GM12874 (cell line): ENCODE measurements around the gene SLIT3.

ENCODE experiments used
- TF ChIP-seq, protein P1 (sequence below): IDR thresholded peaks from 2 replicates; pipeline ENCODE4 v1.5.1; 2011; ENCODE audit warnings: low read depth, mild to moderate bottlenecking, control low read depth, low read length, moderate library complexity; ENCODE audit not compliant: insufficient read depth

Gene SLIT3

DNA sequence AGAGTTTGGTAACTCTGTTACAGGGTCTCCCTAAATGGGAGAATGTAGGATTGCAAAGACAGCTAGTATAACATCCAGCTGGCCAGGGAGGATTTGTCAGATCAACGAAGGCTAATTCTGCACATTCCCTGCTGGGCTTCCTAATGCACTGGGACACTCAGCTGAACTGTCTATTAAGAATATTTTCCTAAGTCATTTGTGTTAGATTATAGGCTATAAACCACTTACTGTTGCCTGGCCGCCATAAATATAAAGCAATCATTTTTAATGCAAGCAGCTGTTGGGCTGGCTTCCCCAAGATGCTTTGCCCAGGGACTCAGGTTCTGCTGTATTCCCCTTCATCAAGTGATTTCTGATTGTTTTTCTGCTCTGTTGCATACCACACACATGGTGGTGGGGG is 35.3 kb upstream of the SLIT3 start:
- TF ChIP-seq, protein P1, sequence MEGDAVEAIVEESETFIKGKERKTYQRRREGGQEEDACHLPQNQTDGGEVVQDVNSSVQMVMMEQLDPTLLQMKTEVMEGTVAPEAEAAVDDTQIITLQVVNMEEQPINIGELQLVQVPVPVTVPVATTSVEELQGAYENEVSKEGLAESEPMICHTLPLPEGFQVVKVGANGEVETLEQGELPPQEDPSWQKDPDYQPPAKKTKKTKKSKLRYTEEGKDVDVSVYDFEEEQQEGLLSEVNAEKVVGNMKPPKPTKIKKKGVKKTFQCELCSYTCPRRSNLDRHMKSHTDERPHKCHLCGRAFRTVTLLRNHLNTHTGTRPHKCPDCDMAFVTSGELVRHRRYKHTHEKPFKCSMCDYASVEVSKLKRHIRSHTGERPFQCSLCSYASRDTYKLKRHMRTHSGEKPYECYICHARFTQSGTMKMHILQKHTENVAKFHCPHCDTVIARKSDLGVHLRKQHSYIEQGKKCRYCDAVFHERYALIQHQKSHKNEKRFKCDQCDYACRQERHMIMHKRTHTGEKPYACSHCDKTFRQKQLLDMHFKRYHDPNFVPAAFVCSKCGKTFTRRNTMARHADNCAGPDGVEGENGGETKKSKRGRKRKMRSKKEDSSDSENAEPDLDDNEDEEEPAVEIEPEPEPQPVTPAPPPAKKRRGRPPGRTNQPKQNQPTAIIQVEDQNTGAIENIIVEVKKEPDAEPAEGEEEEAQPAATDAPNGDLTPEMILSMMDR = no peak

DNA sequence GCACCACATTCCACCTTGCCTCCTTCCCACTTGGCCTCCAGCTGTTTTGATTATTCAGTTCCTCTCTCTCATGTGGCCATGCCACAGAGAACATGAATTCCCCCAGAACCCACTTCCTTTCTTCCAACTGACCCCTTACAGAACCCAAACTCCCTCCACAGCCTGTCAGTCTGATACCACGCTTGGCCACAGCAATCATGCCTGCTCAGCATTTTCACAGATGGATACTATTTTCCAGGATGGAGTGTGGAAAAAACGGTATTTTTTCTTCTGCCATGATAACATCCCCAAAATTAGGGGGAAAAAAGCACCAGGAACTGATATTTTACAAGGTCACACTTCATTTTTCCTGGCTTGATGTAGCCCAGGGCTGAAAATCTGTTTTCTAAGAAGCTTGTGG is 34.9 kb upstream of the SLIT3 start:
- TF ChIP-seq, protein P1 = no peak

DNA sequence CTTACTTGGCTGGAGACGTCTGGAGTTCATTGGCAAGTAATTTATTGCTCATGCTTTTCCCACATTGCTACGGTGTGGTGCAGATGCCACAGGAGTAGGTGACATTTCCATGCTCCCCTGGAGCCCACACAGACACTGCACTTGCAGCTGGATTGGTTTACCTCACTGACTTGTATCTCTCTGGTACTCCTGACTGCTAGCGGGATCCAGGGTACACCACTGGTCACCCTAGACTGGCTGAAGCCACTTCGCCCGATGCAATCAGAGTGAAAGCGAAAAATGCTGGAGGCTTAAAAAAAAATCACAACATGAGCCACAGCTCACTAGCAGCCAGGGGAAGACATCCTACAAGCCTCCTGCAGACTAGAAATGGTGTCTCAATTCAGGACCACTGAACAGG is 32.6 kb upstream of the SLIT3 start:
- TF ChIP-seq, protein P1 = no peak

DNA sequence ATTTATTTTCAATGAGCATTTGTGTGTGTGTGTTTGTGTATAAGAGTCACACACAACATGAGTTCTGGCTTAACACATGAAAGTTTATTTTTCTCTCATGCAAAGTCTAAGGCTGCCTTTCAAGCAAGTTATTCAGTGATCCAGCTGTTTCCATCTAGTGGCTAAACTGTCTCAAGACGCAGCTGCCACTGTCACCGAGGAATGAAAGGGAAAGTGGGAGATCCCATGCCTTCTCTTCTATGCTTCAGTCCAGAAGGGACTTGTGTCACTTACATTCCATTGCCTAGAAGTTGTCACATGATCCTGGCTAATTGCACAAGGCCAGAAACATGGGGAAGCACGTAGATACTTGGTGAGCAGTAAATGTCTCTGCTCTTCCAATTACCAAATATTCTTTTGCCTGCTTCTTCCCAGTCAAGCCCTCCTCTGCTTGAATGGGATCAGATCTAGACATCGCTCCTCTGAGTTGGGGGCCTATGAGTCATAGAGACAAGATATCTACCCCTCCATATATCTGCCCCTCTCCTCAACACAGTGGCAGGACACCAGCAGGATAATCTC is 30.4 kb upstream of the SLIT3 start:
- TF ChIP-seq, protein P1 = no peak

DNA sequence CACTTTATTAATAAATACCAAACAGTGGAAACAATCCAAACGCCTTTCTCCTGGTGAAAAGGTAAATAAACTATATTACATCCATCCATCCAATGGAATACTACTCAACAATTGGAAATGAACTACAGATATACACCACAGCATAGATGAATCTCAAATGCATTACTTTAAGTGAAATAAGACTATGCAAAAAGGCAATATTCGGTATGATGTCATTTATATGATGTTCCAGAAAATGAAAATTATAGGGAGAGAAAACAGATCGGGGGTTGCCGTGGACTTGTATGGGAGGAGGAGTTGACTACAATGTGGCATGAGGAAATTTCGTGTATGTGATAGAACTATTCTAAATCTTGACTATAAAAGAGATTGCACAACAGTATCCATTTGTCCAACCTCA is 27.5 kb upstream of the SLIT3 start:
- TF ChIP-seq, protein P1 = no peak

DNA sequence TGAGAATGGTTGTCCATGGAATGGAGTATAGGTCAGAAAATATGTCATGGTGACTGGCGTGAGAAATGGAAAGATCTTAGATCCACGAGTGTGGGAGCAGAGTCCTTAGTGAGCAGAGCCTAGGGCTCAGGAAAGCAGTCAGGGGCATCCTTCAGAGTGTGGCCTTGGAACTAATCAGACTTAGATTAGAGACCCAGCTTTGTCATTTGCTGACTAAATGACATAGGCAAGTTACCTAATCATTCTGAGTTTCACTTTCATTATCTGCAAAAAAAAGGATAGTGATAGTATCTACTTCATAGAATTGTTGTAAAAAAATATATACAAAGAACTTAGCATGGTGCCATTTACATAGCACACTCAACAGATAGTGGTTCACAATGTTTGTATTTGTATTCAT is 24.3 kb upstream of the SLIT3 start:
- TF ChIP-seq, protein P1 = no peak

DNA sequence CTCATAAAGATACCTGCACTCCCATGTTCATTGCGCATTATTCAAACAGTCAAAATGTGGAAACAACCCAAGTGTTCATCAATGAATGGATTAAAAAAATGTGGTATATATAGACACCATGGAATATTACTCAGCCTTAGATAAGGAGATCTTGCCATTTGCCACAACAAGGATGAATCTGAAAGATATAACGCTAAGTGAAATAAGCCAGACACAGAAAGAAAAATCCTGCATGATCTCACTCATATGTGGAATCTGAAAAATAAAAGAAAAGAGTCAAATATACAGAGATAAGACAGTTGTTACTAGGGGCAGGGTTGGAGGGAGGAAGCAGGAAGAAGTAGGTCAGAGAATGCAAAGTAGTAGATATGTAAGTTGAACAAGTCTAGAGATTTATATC is 17.6 kb upstream of the SLIT3 start:
- TF ChIP-seq, protein P1 = no peak
